Trophoblast cell (in vitro differentiated cells and primary cell): ENCODE data around the gene TSPAN31.
"Not testable (repeated sequence)": the region's sequence is repeated elsewhere in the genome, so short reads cannot be mapped to it uniquely, and the experiment has no call there.

ENCODE experiments used
- DNase-seq, 2 donors: peaks; one replicate each; pipeline ENCODE4 v3.0.0-alpha.2; 2016
- H2AFZ ChIP-seq: 2 replicates; pipeline ENCODE4 v1.6.1; 2013; ENCODE audit warnings: low read length, moderate library complexity, mild to moderate bottlenecking; ENCODE audit not compliant: insufficient read depth, poor library complexity
- H2AK5ac ChIP-seq: 2 replicates; pipeline ENCODE4 v1.6.1; 2013; ENCODE audit warnings: mild to moderate bottlenecking, low read length
- H2BK120ac ChIP-seq: 2 replicates; pipeline ENCODE4 v1.6.1; 2013; ENCODE audit warnings: low read length, mild to moderate bottlenecking, moderate library complexity; ENCODE audit not compliant: insufficient read depth, poor library complexity
- H2BK12ac ChIP-seq: 2 replicates; pipeline ENCODE4 v1.6.1; 2013; ENCODE audit warnings: mild to moderate bottlenecking, low read length, moderate library complexity
- H2BK5ac ChIP-seq: 2 replicates; pipeline ENCODE4 v1.6.1; 2013; ENCODE audit warnings: low read length, low read depth, moderate library complexity, mild to moderate bottlenecking; ENCODE audit not compliant: poor library complexity
- H3K14ac ChIP-seq: 2 replicates; pipeline ENCODE4 v1.6.1; 2013; ENCODE audit warnings: mild to moderate bottlenecking, low read length
- H3K18ac ChIP-seq: 2 replicates; pipeline ENCODE4 v1.6.1; 2013; ENCODE audit warnings: mild to moderate bottlenecking, low read length
- H3K23ac ChIP-seq: 2 replicates; pipeline ENCODE4 v1.6.1; 2013; ENCODE audit warnings: low read length
- H3K27ac ChIP-seq: 2 replicates; pipeline ENCODE4 v1.5.1; 2013; ENCODE audit warnings: low read depth, mild to moderate bottlenecking, inconsistent platforms, low read length, moderate library complexity
- H3K27me3 ChIP-seq: 2 replicates; pipeline ENCODE4 v1.6.1; 2013; ENCODE audit warnings: inconsistent platforms, mild to moderate bottlenecking, low read length, moderate library complexity; ENCODE audit not compliant: insufficient read depth
- H3K36me3 ChIP-seq, 2 experiments: 1 replicate in 1 of 2; 2 replicates in 1 of 2; pipeline ENCODE4 v1.6.1; 2013; ENCODE audit warnings: low read length in 2 of 2, mild to moderate bottlenecking in 2 of 2, moderate library complexity in 1 of 2; ENCODE audit not compliant: insufficient read depth in 2 of 2, control insufficient read depth in 1 of 2
- H3K4ac ChIP-seq: 2 replicates; pipeline ENCODE4 v1.6.1; 2013; ENCODE audit warnings: low read depth, mild to moderate bottlenecking, low read length, moderate library complexity
- H3K4me1 ChIP-seq, 2 experiments: 1 replicate in 1 of 2; 2 replicates in 1 of 2; pipeline ENCODE4 v1.6.1; 2013; ENCODE audit warnings: low read length in 2 of 2, mild to moderate bottlenecking in 2 of 2, moderate library complexity in 1 of 2; ENCODE audit not compliant: insufficient read depth in 2 of 2, control insufficient read depth in 1 of 2
- H3K4me2 ChIP-seq: 2 replicates; pipeline ENCODE4 v1.6.1; 2013; ENCODE audit warnings: inconsistent platforms, mild to moderate bottlenecking, low read length, moderate library complexity
- H3K4me3 ChIP-seq: 2 replicates; pipeline ENCODE4 v1.5.1; 2013; ENCODE audit warnings: mild to moderate bottlenecking, low read depth, low read length, inconsistent platforms
- H3K79me1 ChIP-seq: one replicate; pipeline ENCODE4 v1.6.1; 2013; ENCODE audit warnings: low read length
- H3K79me2 ChIP-seq: 2 replicates; pipeline ENCODE4 v1.6.1; 2013; ENCODE audit warnings: low read length, mild to moderate bottlenecking; ENCODE audit not compliant: control insufficient read depth, insufficient read depth, poor library complexity
- H3K9ac ChIP-seq: 2 replicates; pipeline ENCODE4 v1.6.1; 2013; ENCODE audit warnings: mild to moderate bottlenecking, low read length
- H3K9me3 ChIP-seq: 2 replicates; pipeline ENCODE4 v1.6.1; 2013; ENCODE audit warnings: low read depth, mild to moderate bottlenecking, control low read depth, inconsistent platforms, low read length; ENCODE audit not compliant: insufficient read depth
- H4K12ac ChIP-seq: 2 replicates; pipeline ENCODE4 v1.6.1; 2013; ENCODE audit warnings: low read depth, mild to moderate bottlenecking, low read length, moderate library complexity
- H4K8ac ChIP-seq: 2 replicates; pipeline ENCODE4 v1.6.1; 2013; ENCODE audit warnings: low read depth, mild to moderate bottlenecking, low read length, moderate library complexity
- H4K91ac ChIP-seq: one replicate; pipeline ENCODE4 v1.6.1; 2013; ENCODE audit warnings: low read depth, mild to moderate bottlenecking, low read length, moderate library complexity
- WGBS: extraction: QIAGEN DNeasy Blood & Tissue Kit; methylation state at CpG from one replicate; pipeline ENCODE4 v1.1.7; 2013; ENCODE audit warnings: missing lambda C conversion rate; ENCODE audit not compliant: insufficient read length, insufficient coverage; ENCODE audit errors: extremely low coverage; 5-methylcytosine and 5-hydroxymethylcytosine counted together

The TSPAN31 gene

DNA sequence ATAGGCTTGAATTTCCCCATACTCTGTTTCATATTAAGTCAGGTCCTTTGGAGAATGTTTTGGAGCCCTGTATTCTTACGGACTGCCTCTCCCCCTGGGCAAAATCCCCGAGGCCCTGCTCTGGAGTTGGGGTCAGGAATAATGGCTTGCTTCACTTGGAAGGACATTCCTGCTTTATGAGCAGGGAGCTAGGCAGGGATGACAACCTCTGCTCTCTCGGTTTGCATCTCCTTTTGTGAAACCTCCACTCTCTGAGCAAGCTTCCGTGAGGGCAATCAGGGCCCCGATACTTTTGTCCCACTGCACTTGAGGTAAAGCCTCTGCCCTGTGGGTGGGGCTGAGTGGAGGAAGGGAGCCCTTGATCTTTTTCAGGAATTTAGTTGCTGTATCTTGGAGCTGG is 31.6 kb upstream of the TSPAN31 start:
- Histone ChIP-seq H4K91ac (no peak overlapping the region), H3K4me1 (no peaks in the 10 kb centered on the region), H3K27ac (no peak overlapping the region), H3K4me3 (no peak overlapping the region), H2BK120ac (no peak overlapping the region), H3K14ac (no peak overlapping the region), H3K36me3 (peaks cover 19 to 23% of the 10 kb centered on the region in 2 experiments), H3K9ac (no peak overlapping the region), H2AK5ac (no peak overlapping the region), H3K4ac (no peak overlapping the region), H4K12ac (no peak overlapping the region), H2BK12ac (no peak overlapping the region), H4K8ac (no peak overlapping the region), H3K9me3 (no peaks in the 10 kb centered on the region), H2BK5ac (no peak overlapping the region), H3K4me2 (no peak overlapping the region), H2AFZ (no peak overlapping the region), H3K23ac (no peak overlapping the region), H3K79me1 (no peaks in the 10 kb centered on the region), H3K27me3 (no peaks in the 10 kb centered on the region), H3K18ac (no peak overlapping the region), H3K79me2 (no peaks in the 10 kb centered on the region)
- WGBS: no CpG with 5 or more reads among the region's 5 CpGs
- peak; percentile 95 to 97 for DNase-seq

DNA sequence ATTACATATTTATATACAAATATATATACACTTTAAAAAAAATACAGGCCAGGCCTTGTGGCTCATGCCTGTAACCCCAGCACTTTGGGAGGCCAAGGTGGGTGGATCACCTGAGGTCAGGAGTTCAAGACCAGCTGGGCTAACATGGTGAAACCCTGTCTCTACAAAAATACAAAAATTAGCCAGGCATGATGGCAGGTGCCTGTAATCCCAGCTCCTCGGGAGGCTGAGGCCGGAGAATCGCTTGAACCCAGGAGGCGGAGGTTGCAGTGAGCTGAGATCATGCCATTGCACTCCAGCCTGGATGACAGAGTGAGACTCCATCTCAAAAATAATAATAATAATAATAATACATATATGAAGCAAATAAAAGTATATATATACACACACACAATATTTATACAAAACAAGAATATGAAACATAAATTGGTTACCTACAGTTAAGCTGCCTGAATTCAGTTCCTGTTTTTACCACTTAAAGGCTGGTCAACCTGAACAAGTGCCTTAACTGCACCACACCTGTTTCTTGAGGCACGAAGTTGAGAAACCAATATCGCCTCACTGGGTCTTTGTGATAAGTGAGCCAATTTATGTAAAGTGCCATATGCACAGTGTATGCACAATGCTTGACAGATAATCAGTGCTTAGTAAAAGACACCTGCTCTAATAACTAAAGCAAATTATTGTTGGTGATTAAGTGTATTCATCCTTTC is 29.6 kb upstream of the TSPAN31 start:
- not testable (repeated sequence) for H3K18ac ChIP-seq, H3K23ac ChIP-seq, H4K12ac ChIP-seq, H2BK5ac ChIP-seq, H3K9ac ChIP-seq, H3K4me2 ChIP-seq, H2BK120ac ChIP-seq, H3K4me3 ChIP-seq, H3K27ac ChIP-seq, H3K79me2 ChIP-seq, H3K4me1 ChIP-seq, H2AK5ac ChIP-seq, DNase-seq, H2AFZ ChIP-seq, H2BK12ac ChIP-seq, H4K91ac ChIP-seq, H3K79me1 ChIP-seq, H4K8ac ChIP-seq, H3K4ac ChIP-seq, H3K14ac ChIP-seq, H3K9me3 ChIP-seq, H3K27me3 ChIP-seq
- H3K36me3 ChIP-seq: peaks cover 33 to 42% of the 10 kb centered on the region in 2 experiments
- WGBS: no CpG with 5 or more reads among the region's 6 CpGs

DNA sequence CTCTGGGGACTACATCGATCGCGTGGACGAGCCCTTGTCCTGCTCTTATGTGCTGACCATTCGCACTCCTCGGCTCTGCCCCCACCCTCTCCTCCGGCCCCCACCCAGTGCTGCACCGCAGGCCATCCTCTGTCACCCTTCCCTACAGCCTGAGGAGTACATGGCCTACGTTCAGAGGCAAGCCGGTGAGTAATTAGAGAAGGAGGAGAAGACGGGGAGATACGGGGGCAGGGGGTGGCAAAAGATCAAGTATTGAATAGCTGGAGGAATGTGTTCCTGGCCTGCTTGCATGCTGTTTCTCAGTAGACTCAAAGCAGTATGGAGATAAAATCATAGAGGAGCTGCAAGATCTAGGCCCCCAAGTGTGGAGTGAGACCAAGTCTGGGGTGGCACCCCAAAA is 29.1 kb upstream of the TSPAN31 start:
- no peak overlapping the region for H3K4me2 ChIP-seq
- no peaks in the 10 kb centered on the region for H3K79me1 ChIP-seq
- H2BK120ac ChIP-seq: no peak overlapping the region
- no peak overlapping the region for H2AFZ ChIP-seq
- no peak for DNase-seq
- no peaks in the 10 kb centered on the region for H3K4me1 ChIP-seq
- H4K91ac ChIP-seq: no peak overlapping the region
- H3K4me3 ChIP-seq: no peak overlapping the region
- H2BK12ac ChIP-seq: no peak overlapping the region
- no peak overlapping the region for H3K4ac ChIP-seq
- no peak overlapping the region for H4K8ac ChIP-seq
- H3K9ac ChIP-seq: no peak overlapping the region
- no peak overlapping the region for H2BK5ac ChIP-seq
- no peak overlapping the region for H2AK5ac ChIP-seq
- H3K27me3 ChIP-seq: no peaks in the 10 kb centered on the region
- H3K36me3 ChIP-seq: peaks cover 39 to 48% of the 10 kb centered on the region in 2 experiments
- H3K79me2 ChIP-seq: no peaks in the 10 kb centered on the region
- H3K9me3 ChIP-seq: no peaks in the 10 kb centered on the region
- no peak overlapping the region for H3K27ac ChIP-seq
- no peak overlapping the region for H3K23ac ChIP-seq
- no CpG with 5 or more reads among the region's 12 CpGs for WGBS
- H3K14ac ChIP-seq: no peak overlapping the region
- no peak overlapping the region for H4K12ac ChIP-seq
- H3K18ac ChIP-seq: no peak overlapping the region

DNA sequence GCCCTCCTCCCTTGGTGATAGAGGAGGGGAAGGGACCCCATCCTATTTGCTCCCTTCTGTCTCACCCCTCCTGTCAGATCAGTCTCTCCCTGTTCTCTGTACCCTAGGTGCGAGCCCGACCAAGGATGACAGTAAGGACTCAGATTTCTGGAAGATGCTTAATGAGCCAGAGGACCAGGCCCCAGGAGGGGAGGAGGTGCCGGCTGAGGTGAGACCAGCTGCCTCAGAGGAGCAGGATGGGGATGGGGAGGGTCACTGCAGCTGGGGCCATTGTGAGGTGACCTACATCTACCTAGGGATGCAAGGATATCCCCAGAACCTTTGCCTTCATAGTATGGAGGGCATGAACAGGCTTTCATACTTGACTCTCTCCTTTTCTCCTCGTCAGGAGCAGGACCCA is 28.5 kb upstream of the TSPAN31 start:
- H3K4ac ChIP-seq: no peak overlapping the region
- WGBS: no CpG with 5 or more reads among the region's 4 CpGs

More for the DNA sequence above, 28.5 kb upstream of the TSPAN31 start:
- DNase-seq: no peak
- Histone ChIP-seq H4K91ac (no peak overlapping the region), H2BK120ac (no peak overlapping the region), H3K4me1 (no peaks in the 10 kb centered on the region), H3K36me3 (peaks cover 43 to 52% of the 10 kb centered on the region in 2 experiments), H3K4me3 (no peak overlapping the region), H4K8ac (no peak overlapping the region), H4K12ac (no peak overlapping the region), H3K23ac (no peak overlapping the region), H3K27me3 (no peaks in the 10 kb centered on the region), H3K18ac (no peak overlapping the region), H3K79me2 (no peaks in the 10 kb centered on the region), H2AK5ac (no peak overlapping the region), H2BK12ac (no peak overlapping the region), H2AFZ (no peak overlapping the region), H3K4me2 (no peak overlapping the region), H3K27ac (no peak overlapping the region), H3K9me3 (no peaks in the 10 kb centered on the region), H2BK5ac (no peak overlapping the region), H3K9ac (no peak overlapping the region), H3K14ac (no peak overlapping the region), H3K79me1 (no peaks in the 10 kb centered on the region)
